Panc1 (cell line): ENCODE data around the gene OR10J4. TPM values are rescaled to one million over a fixed set of nuclear protein-coding genes. Genes with fewer than 3 reads are reported as not detected.

Experiments
- ATAC-seq: fragments of 200-7000 bp; cut with Tn5 transposase; 2 replicates; pipeline ENCODE4 v1.9.1; 2020; ENCODE audit warnings: mild to moderate bottlenecking, moderate library complexity
- BruUV-seq: library from RNA; stranded (reverse); fragments of 400-500 nt; replicated peaks from 2 replicates; lab custom pipeline; 2021; lab: Mats Ljungman, UMichigan
- CTCF ChIA-PET: fragments of 300-600 bp; sonication (Branson Sonifier 250); formaldehyde crosslinking; loops from one replicate; lab custom pipeline; 2022; ENCODE audit warnings: antibody characterized with exemption; lab: Charles Lee
- POLR2A ChIA-PET: fragments of 300-600 bp; sonication (Branson Sonifier 250); formaldehyde crosslinking; loops from one replicate; lab custom pipeline; 2022; ENCODE audit warnings: antibody characterized with exemption; lab: Charles Lee
- DNase-seq: peaks from one replicate; pipeline ENCODE4 v3.0.0-alpha.2; 2010; ENCODE audit warnings: low read depth, low spot score
- H3K27ac ChIP-seq: 2 replicates; pipeline ENCODE4 v1.5.1; 2011; ENCODE audit warnings: mild to moderate bottlenecking, low read length, inconsistent platforms
- H3K27me3 ChIP-seq: fragments of 200-500 bp; sonication (Bioruptor generic); 2 replicates; pipeline ENCODE4 v1.6.0; 2014; ENCODE audit warnings: low read length, inconsistent platforms; ENCODE audit not compliant: control insufficient read depth, insufficient read depth
- H3K36me3 ChIP-seq: fragments of 200-500 bp; sonication (Bioruptor generic); 2 replicates; pipeline ENCODE4 v1.5.1; 2014; ENCODE audit warnings: inconsistent platforms, mild to moderate bottlenecking, low read length, moderate library complexity; ENCODE audit not compliant: control insufficient read depth, insufficient read depth
- H3K4me1 ChIP-seq: 2 replicates; pipeline ENCODE4 v1.5.1; 2011; ENCODE audit warnings: inconsistent platforms, mild to moderate bottlenecking, low read length, moderate library complexity; ENCODE audit not compliant: control insufficient read depth, insufficient read depth
- H3K4me3 ChIP-seq, 2 experiments: 2 replicates each; pipeline ENCODE4 v1.5.1; 2011 to 2012; ENCODE audit warnings: low read depth in 2 of 2, low read length in 2 of 2, mild to moderate bottlenecking in 2 of 2, inconsistent platforms in 1 of 2, moderate library complexity in 1 of 2
- H3K9me3 ChIP-seq: fragments of 200-500 bp; sonication (Bioruptor generic); 2 replicates; pipeline ENCODE4 v1.5.1; 2014; ENCODE audit warnings: low read depth, mild to moderate bottlenecking, inconsistent platforms, low read length, moderate library complexity; ENCODE audit not compliant: control insufficient read depth, insufficient read depth
- POLR2AphosphoS5 ChIP-seq: IDR thresholded peaks from 2 replicates; pipeline ENCODE4 v1.6.1; 2012; ENCODE audit warnings: mild to moderate bottlenecking, low read depth, low read length, moderate library complexity
- REST ChIP-seq, 2 experiments: IDR thresholded peaks; 2 replicates each; pipeline ENCODE4 v1.6.1; 2011 to 2012; ENCODE audit warnings: low read depth in 2 of 2, control low read depth in 1 of 2, low read length in 1 of 2, mild to moderate bottlenecking in 1 of 2, moderate library complexity in 1 of 2; ENCODE audit not compliant: insufficient read depth in 1 of 2
- SIN3A ChIP-seq: IDR thresholded peaks from 2 replicates; pipeline ENCODE4 v1.6.1; 2012; ENCODE audit warnings: low read depth, mild to moderate bottlenecking, low read length, moderate library complexity, borderline replicate concordance; ENCODE audit not compliant: insufficient read depth
- TCF7L2 ChIP-seq: IDR thresholded peaks from 2 replicates; pipeline ENCODE4 v1.6.1; 2011; ENCODE audit warnings: mild to moderate bottlenecking, low read depth, low read length, inconsistent platforms
- in situ Hi-C: cut with HindIII; loops from 2 replicates; pipeline ENCODE4 v1.10.0; 2016; ENCODE audit warnings: low sequenced_read_pairs, low pct_unique_long_range_greater_than_20kb
- intact Hi-C: fragments of 100-400 bp; cut with micrococcal nuclease; formaldehyde crosslinking; loops from one replicate; pipeline ENCODE4 v1.10.0; 2022; ENCODE audit not compliant: unreplicated experiment
- total RNA-seq: library from RNA; stranded (reverse); gene quantifications from one replicate; pipeline ENCODE4 v1.2.1, GENCODE V29; 2021; ENCODE audit not compliant: unreplicated experiment
- TF ChIP-seq, protein P1 (sequence below): fragments of 450-650 bp; IDR thresholded peaks from 2 replicates; pipeline ENCODE4 v1.5.1; 2017; ENCODE audit warnings: mild to moderate bottlenecking

The OR10J4 gene
- total RNA-seq, 1 experiment from 2014 or later, result not detected

GRCh38 chr1:159442428-159442827 is 10.4 kb downstream of the OR10J4 start:
- H3K36me3 ChIP-seq, result no peaks in the 10 kb centered on the region
- in situ Hi-C loops, result no loop called here
- H3K9me3 ChIP-seq, result no peaks in the 10 kb centered on the region
- no TSS peak for BruUV-seq
- TF ChIP-seq, protein P1, sequence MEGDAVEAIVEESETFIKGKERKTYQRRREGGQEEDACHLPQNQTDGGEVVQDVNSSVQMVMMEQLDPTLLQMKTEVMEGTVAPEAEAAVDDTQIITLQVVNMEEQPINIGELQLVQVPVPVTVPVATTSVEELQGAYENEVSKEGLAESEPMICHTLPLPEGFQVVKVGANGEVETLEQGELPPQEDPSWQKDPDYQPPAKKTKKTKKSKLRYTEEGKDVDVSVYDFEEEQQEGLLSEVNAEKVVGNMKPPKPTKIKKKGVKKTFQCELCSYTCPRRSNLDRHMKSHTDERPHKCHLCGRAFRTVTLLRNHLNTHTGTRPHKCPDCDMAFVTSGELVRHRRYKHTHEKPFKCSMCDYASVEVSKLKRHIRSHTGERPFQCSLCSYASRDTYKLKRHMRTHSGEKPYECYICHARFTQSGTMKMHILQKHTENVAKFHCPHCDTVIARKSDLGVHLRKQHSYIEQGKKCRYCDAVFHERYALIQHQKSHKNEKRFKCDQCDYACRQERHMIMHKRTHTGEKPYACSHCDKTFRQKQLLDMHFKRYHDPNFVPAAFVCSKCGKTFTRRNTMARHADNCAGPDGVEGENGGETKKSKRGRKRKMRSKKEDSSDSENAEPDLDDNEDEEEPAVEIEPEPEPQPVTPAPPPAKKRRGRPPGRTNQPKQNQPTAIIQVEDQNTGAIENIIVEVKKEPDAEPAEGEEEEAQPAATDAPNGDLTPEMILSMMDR, result no peak
- TF ChIP-seq TCF7L2 (no peak), REST (IDR thresholded peaks at IDR 0.05; ENCODE audit: insufficient read depth in 1 of 2, low read depth in 2 of 2, low read length in 1 of 2) (no peak), POLR2AphosphoS5 (no peak), SIN3A (no peak)
- intact Hi-C loops, result no loop called here
- no peaks in the 10 kb centered on the region for H3K27me3 ChIP-seq
- H3K4me3 ChIP-seq, result no peak overlapping the region
- H3K27ac ChIP-seq, result no peak overlapping the region
- no peak for ATAC-seq
- no peak for DNase-seq
- H3K4me1 ChIP-seq, result no peaks in the 10 kb centered on the region
- ChIA-PET CTCF (no interaction called here), POLR2A (no interaction called here)

DNA sequence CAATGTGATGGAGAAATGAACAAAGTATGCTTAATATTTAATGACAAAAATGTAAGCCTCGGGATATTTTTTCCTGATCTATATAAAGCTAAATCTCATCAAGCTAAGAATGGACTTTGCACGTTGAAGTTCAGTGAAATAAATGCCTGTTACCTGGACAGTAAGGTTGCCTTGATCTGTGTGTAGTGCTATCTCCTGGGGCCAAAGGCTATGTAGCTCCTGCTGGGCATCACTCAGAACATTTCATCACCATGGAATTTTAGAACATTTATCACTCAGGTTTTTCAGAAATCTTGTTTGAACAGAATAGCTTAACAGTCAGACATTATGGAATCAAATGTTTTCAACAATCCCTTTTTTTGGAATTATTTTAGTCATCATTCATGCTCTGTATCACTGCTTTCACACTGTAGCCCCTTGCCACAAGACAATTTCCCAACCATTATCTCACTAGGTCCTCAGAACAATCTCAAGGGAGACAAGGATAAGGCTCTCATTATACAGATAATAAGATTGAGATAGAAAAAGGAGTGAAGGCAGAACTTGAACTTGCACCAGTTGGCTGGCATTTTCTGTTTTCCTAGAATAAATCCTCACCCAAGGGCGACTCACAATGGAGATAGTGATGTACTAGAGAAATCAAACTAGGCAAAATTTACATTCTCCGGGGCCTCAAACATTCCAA is 11.2 kb downstream of the OR10J4 start:
- H3K27ac ChIP-seq, result no peak overlapping the region
- H3K9me3 ChIP-seq, result no peaks in the 10 kb centered on the region
- TF ChIP-seq REST (IDR thresholded peaks at IDR 0.05; ENCODE audit: insufficient read depth in 1 of 2, low read depth in 2 of 2, low read length in 1 of 2) (no peak), SIN3A (no peak), POLR2AphosphoS5 (no peak), TCF7L2 (no peak)
- TF ChIP-seq, protein P1, result no peak
- in situ Hi-C loops, result no loop called here
- ATAC-seq (no peak), DNase-seq (no peak)
- H3K36me3 ChIP-seq, result no peaks in the 10 kb centered on the region
- H3K4me1 ChIP-seq, result no peaks in the 10 kb centered on the region
- no peak overlapping the region for H3K4me3 ChIP-seq
- ChIA-PET CTCF (no interaction called here), POLR2A (no interaction called here)
- BruUV-seq, result no TSS peak
- intact Hi-C loops, result no loop called here
- no peaks in the 10 kb centered on the region for H3K27me3 ChIP-seq
